Neural cell (in vitro differentiated cells): ENCODE measurements around the gene MBD5.

Experiments
- EP300 ChIP-seq: fragments of 450-650 bp; conservative IDR thresholded peaks from 2 replicates; pipeline ENCODE4 v1.6.1; 2014; ENCODE audit warnings: antibody characterized with exemption, mild to moderate bottlenecking, moderate library complexity; ENCODE audit not compliant: poor library complexity, severe bottlenecking
- EZH2 ChIP-seq: fragments of 200-600, 300-800 bp; shearing (Covaris generic), sonication (generic); IDR thresholded peaks from 2 replicates; pipeline ENCODE4 v1.6.1; 2014; ENCODE audit warnings: antibody characterized with exemption, low read length, borderline replicate concordance, mild to moderate bottlenecking; ENCODE audit not compliant: insufficient read depth, poor library complexity, severe bottlenecking
- POLR2AphosphoS5 ChIP-seq: IDR thresholded peaks from 2 replicates; pipeline ENCODE4 v1.6.1; 2012
- RAD21 ChIP-seq: fragments of 450-650 bp; conservative IDR thresholded peaks from 2 replicates; pipeline ENCODE4 v1.6.1; 2014; ENCODE audit warnings: antibody characterized with exemption, mild to moderate bottlenecking, moderate library complexity
- SMC3 ChIP-seq: fragments of 450-650 bp; conservative IDR thresholded peaks from 2 replicates; pipeline ENCODE4 v1.6.1; 2014; ENCODE audit warnings: antibody characterized with exemption, mild to moderate bottlenecking, moderate library complexity; ENCODE audit not compliant: poor library complexity
- TAF1 ChIP-seq: IDR thresholded peaks from 2 replicates; pipeline ENCODE4 v1.6.1; 2012; ENCODE audit warnings: low read depth
- TF ChIP-seq, protein P1 (sequence below): IDR thresholded peaks from 2 replicates; pipeline ENCODE4 v1.6.1; 2012; ENCODE audit warnings: borderline replicate concordance
- TF ChIP-seq, protein P2 (sequence below): fragments of 450-650 bp; IDR thresholded peaks from 2 replicates; pipeline ENCODE4 v1.5.1; 2014; ENCODE audit warnings: antibody characterized with exemption, mild to moderate bottlenecking, moderate library complexity; ENCODE audit not compliant: poor library complexity, severe bottlenecking

GRCh38 chr2:148048475-148049221 is 27.8 kb downstream of the MBD5 start:
- TF ChIP-seq, protein P1, sequence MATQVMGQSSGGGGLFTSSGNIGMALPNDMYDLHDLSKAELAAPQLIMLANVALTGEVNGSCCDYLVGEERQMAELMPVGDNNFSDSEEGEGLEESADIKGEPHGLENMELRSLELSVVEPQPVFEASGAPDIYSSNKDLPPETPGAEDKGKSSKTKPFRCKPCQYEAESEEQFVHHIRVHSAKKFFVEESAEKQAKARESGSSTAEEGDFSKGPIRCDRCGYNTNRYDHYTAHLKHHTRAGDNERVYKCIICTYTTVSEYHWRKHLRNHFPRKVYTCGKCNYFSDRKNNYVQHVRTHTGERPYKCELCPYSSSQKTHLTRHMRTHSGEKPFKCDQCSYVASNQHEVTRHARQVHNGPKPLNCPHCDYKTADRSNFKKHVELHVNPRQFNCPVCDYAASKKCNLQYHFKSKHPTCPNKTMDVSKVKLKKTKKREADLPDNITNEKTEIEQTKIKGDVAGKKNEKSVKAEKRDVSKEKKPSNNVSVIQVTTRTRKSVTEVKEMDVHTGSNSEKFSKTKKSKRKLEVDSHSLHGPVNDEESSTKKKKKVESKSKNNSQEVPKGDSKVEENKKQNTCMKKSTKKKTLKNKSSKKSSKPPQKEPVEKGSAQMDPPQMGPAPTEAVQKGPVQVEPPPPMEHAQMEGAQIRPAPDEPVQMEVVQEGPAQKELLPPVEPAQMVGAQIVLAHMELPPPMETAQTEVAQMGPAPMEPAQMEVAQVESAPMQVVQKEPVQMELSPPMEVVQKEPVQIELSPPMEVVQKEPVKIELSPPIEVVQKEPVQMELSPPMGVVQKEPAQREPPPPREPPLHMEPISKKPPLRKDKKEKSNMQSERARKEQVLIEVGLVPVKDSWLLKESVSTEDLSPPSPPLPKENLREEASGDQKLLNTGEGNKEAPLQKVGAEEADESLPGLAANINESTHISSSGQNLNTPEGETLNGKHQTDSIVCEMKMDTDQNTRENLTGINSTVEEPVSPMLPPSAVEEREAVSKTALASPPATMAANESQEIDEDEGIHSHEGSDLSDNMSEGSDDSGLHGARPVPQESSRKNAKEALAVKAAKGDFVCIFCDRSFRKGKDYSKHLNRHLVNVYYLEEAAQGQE, result no peak
- TF ChIP-seq, protein P2, sequence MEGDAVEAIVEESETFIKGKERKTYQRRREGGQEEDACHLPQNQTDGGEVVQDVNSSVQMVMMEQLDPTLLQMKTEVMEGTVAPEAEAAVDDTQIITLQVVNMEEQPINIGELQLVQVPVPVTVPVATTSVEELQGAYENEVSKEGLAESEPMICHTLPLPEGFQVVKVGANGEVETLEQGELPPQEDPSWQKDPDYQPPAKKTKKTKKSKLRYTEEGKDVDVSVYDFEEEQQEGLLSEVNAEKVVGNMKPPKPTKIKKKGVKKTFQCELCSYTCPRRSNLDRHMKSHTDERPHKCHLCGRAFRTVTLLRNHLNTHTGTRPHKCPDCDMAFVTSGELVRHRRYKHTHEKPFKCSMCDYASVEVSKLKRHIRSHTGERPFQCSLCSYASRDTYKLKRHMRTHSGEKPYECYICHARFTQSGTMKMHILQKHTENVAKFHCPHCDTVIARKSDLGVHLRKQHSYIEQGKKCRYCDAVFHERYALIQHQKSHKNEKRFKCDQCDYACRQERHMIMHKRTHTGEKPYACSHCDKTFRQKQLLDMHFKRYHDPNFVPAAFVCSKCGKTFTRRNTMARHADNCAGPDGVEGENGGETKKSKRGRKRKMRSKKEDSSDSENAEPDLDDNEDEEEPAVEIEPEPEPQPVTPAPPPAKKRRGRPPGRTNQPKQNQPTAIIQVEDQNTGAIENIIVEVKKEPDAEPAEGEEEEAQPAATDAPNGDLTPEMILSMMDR, result no peak
- TF ChIP-seq EP300 (no peak), POLR2AphosphoS5 (no peak), EZH2 (no peak), RAD21 (no peak), TAF1 (no peak), SMC3 (no peak)
